HG03520 (cell line): ENCODE measurements around the gene KLHDC10.
A peak's percentile ranks its signal among the peaks of the same experiment; 100 is the strongest.
"Not testable (repeated sequence)": the region's sequence is repeated elsewhere in the genome, so short reads cannot be mapped to it uniquely, and the experiment has no call there.

Source experiments
- ATAC-seq: cut with Tn5 transposase; IDR thresholded peaks from one replicate; pipeline ENCODE4 v1.9.1; 2021; ENCODE audit warnings: mild to moderate bottlenecking, moderate library complexity; ENCODE audit not compliant: unreplicated experiment

KLHDC10 gene

GRCh38 chr7:130153211-130153908 lies 83.0 kb downstream of the KLHDC10 start:
- no peak for ATAC-seq

- no peak for ATAC-seq
Observed at GRCh38 chr7:130154131-130154500, 83.8 kb downstream of the KLHDC10 start.

GRCh38 chr7:130154501-130155317 lies 84.4 kb downstream of the KLHDC10 start:
- no peak for ATAC-seq

- ATAC-seq = no peak
Observed at GRCh38 chr7:130156140-130156539, 85.8 kb downstream of the KLHDC10 start.

GRCh38 chr7:130157700-130158099 lies 87.4 kb downstream of the KLHDC10 start:
- no peak for ATAC-seq

- no peak for ATAC-seq
Observed at GRCh38 chr7:130160023-130160422, 89.7 kb downstream of the KLHDC10 start.

GRCh38 chr7:130160455-130160854 lies 90.1 kb downstream of the KLHDC10 start:
- ATAC-seq = no peak

GRCh38 chr7:130162196-130162595 lies 91.9 kb downstream of the KLHDC10 start:
- no peak for ATAC-seq

- no peak for ATAC-seq
Observed at GRCh38 chr7:130174237-130174959, 104.1 kb downstream of the KLHDC10 start.

- no peak for ATAC-seq
Observed at GRCh38 chr7:130178251-130178650, 107.9 kb downstream of the KLHDC10 start.

GRCh38 chr7:130179631-130180030 lies 109.3 kb downstream of the KLHDC10 start:
- no peak for ATAC-seq

GRCh38 chr7:130180571-130181262 lies 110.4 kb downstream of the KLHDC10 start:
- ATAC-seq = no peak

- no peak for ATAC-seq
Observed at GRCh38 chr7:130181263-130181605, 110.9 kb downstream of the KLHDC10 start.

GRCh38 chr7:130182990-130183389 lies 112.7 kb downstream of the KLHDC10 start:
- peak; percentile 77 for ATAC-seq

GRCh38 chr7:130184349-130184748 lies 114.0 kb downstream of the KLHDC10 start:
- not testable (repeated sequence) for ATAC-seq
